NCI-H1694 (cell line): ENCODE results near the gene MTREX.
"Not testable (repeated sequence)": the region's sequence is repeated elsewhere in the genome, so short reads cannot be mapped to it uniquely, and the experiment has no call there.

Experiments
- DNase-seq: peaks from one replicate; lab custom pipeline; 2025; lab: John Stamatoyannopoulos, UW

MTREX gene

GRCh38 chr5:55307383-55308253, at the start of gene MTREX, which contains the start of gene DHX29:
MTREX (plus strand) TSS chr5:55307989; CDS start chr5:55308014, 25 bp downstream.
DHX29 (minus strand) TSS chr5:55307694; CDS start chr5:55307573, 121 bp downstream.
- peak; percentile 81 for DNase-seq

- DNase-seq: no peak
Observed at GRCh38 chr5:55258339-55258738, 49.5 kb upstream of the MTREX start.

GRCh38 chr5:55276771-55277170, 31.0 kb upstream of the MTREX start:
- DNase-seq: no peak

GRCh38 chr5:55278778-55279177, 29.0 kb upstream of the MTREX start:
- no peak for DNase-seq

- no peak for DNase-seq
Observed at GRCh38 chr5:55286411-55286933, 21.3 kb upstream of the MTREX start.

- DNase-seq: no peak
Observed at GRCh38 chr5:55289808-55290207, 18.0 kb upstream of the MTREX start.

- DNase-seq: no peak
Observed at GRCh38 chr5:55290991-55291390, 16.8 kb upstream of the MTREX start.

- DNase-seq: no peak
Observed at GRCh38 chr5:55294935-55295334, 12.9 kb upstream of the MTREX start.

GRCh38 chr5:55300890-55301289, 6.9 kb upstream of the MTREX start:
- DNase-seq: no peak

GRCh38 chr5:55303238-55303690, 4.5 kb upstream of the MTREX start:
- no peak for DNase-seq

GRCh38 chr5:55304584-55304983, 3.2 kb upstream of the MTREX start:
- no peak for DNase-seq

- DNase-seq: no peak
Observed at GRCh38 chr5:55305345-55305744, 2.4 kb upstream of the MTREX start.

GRCh38 chr5:55306641-55307382, 977 bp upstream of the MTREX start:
- no peak for DNase-seq

GRCh38 chr5:55308254-55308836, 556 bp downstream of the MTREX start:
- DNase-seq: no peak

- DNase-seq: no peak
Observed at GRCh38 chr5:55313870-55314617, 6.3 kb downstream of the MTREX start.

- DNase-seq: no peak
Observed at GRCh38 chr5:55316289-55316688, 8.5 kb downstream of the MTREX start.

- DNase-seq: no peak
Observed at GRCh38 chr5:55316837-55317236, 9.0 kb downstream of the MTREX start.

- not testable (repeated sequence) for DNase-seq
Observed at GRCh38 chr5:55318237-55318636, 10.4 kb downstream of the MTREX start.

- no peak for DNase-seq
Observed at GRCh38 chr5:55319491-55319890, 11.7 kb downstream of the MTREX start.

- no peak for DNase-seq
Observed at GRCh38 chr5:55320571-55320970, 12.8 kb downstream of the MTREX start.

- no peak for DNase-seq
Observed at GRCh38 chr5:55324006-55324405, 16.2 kb downstream of the MTREX start.
